BE2C (cell line): ENCODE measurements around the gene TSPAN9.

ENCODE experiments used
- DNase-seq: peaks from one replicate; pipeline ENCODE4 v3.0.0-alpha.2; 2020
- H3K27me3 ChIP-seq: fragments of 250-450 bp; sonication (Bioruptor Pico); 2 replicates; pipeline ENCODE4 v1.5.1; 2020; ENCODE audit warnings: mild to moderate bottlenecking
- H3K36me3 ChIP-seq: fragments of 250-450 bp; sonication (Bioruptor Pico); 2 replicates; pipeline ENCODE4 v1.5.1; 2020; ENCODE audit warnings: mild to moderate bottlenecking
- H3K4me1 ChIP-seq: fragments of 250-450 bp; sonication (Bioruptor Pico); 2 replicates; pipeline ENCODE4 v1.5.1; 2020
- H3K4me3 ChIP-seq: 2 replicates; pipeline ENCODE4 v1.5.1; 2011; ENCODE audit warnings: low read depth, low read length
- H3K9me3 ChIP-seq: fragments of 250-450 bp; sonication (Bioruptor Pico); 2 replicates; pipeline ENCODE4 v1.5.1; 2020
- TF ChIP-seq, protein P1 (sequence below): IDR thresholded peaks from 2 replicates; pipeline ENCODE4 v1.5.1; 2012; ENCODE audit warnings: mild to moderate bottlenecking, low read depth, low read length

TSPAN9 gene

DNA sequence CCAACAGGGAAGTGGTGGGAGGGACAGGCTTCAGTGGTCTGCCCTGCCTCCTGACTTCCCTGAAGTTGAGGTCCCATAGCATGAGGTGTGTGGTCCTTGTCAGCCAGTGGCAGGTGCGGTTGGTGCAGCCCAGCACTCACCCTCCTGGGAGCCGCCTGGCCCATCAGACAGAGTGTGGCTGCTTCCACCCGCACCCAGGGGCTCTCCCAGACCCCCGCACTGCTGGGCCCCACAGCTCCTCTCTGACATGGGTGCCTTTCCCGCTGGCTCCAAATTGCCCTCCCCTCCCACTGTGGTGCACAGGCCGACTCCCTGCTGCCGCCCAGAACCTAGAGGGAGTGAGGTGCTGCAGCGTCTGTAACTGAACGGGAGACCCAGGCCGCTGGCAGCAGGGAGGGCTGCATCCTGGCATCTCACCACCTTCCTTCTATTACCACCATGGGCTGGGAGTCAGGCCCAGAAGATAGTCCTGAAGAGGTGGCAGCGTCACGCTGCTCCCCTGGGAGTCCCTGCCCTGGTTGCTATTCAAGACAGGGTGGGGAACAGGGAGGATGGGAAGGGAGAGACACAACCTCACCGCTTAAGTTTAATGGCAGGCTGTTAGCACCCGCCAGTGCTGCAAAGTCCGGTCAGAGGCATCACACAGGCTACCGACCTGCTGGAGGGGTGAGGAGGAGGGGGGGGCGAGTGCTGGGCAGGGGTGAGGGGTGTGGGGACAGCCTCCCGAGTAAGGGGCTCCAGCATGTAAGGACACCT lies 233.3 kb downstream of the TSPAN9 start:
- Histone ChIP-seq H3K27me3 (no peaks in the 10 kb centered on the region; the same call in none of the 2 replicates), H3K4me1 (peaks cover 3% of the 10 kb centered on the region), H3K4me3 (no peak overlapping the region), H3K36me3 (no peaks in the 10 kb centered on the region), H3K9me3 (no peaks in the 10 kb centered on the region)
- no peak for DNase-seq
- TF ChIP-seq, protein P1, sequence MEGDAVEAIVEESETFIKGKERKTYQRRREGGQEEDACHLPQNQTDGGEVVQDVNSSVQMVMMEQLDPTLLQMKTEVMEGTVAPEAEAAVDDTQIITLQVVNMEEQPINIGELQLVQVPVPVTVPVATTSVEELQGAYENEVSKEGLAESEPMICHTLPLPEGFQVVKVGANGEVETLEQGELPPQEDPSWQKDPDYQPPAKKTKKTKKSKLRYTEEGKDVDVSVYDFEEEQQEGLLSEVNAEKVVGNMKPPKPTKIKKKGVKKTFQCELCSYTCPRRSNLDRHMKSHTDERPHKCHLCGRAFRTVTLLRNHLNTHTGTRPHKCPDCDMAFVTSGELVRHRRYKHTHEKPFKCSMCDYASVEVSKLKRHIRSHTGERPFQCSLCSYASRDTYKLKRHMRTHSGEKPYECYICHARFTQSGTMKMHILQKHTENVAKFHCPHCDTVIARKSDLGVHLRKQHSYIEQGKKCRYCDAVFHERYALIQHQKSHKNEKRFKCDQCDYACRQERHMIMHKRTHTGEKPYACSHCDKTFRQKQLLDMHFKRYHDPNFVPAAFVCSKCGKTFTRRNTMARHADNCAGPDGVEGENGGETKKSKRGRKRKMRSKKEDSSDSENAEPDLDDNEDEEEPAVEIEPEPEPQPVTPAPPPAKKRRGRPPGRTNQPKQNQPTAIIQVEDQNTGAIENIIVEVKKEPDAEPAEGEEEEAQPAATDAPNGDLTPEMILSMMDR: no peak

DNA sequence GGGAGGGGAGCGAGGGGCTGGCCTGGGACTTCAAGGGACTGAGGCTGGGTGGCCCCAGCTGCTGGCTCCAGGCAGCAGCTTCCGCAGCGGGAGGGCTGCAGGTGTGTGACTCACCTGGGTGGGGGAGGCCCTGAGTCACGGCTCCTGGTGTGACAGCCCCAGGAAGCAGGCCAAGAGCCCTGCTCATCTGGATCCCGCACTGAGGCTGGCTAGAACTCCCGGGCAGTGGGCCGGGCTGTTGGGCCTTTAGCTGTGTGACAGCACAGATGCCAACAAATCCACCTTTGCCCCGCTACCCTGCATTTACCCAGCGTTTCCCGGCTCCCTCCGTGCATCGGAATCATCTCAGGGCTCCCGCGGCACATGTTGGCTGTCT lies 233.8 kb downstream of the TSPAN9 start:
- Histone ChIP-seq H3K4me1 (peaks cover 3% of the 10 kb centered on the region), H3K9me3 (no peaks in the 10 kb centered on the region), H3K36me3 (no peaks in the 10 kb centered on the region), H3K4me3 (no peak overlapping the region), H3K27me3 (no peaks in the 10 kb centered on the region; the same call in none of the 2 replicates)
- TF ChIP-seq, protein P1: no peak
- no peak for DNase-seq

- H3K9me3 ChIP-seq: no peaks in the 10 kb centered on the region
- TF ChIP-seq, protein P1: no peak
- no peak overlapping the region for H3K4me3 ChIP-seq
- H3K36me3 ChIP-seq: no peaks in the 10 kb centered on the region
- H3K4me1 ChIP-seq: peaks cover 3% of the 10 kb centered on the region
- DNase-seq: no peak
- no peaks in the 10 kb centered on the region; the same call in none of the 2 replicates for H3K27me3 ChIP-seq
Measured at GRCh38 chr12:3311491-3312103, 234.4 kb downstream of the TSPAN9 start.

DNA sequence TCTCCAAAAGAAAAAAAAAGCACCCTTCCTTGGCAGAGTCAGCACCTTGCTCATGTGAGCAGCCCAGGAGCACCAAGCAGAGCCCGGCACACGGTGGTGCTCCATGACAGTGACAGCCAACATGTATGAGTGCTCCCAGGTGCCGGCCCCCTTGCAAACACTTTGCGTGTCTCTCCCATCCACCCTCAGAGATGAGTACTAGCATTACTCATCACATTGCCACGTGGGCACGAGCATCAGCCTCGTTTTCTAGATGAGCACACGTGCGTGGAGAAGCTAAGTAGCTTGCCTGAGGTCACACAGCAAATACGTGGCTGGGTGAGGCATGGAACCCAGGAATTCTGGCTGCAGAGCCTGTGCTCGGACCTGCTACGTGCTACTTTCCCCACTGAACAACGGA lies 235.9 kb downstream of the TSPAN9 start:
- no peak for DNase-seq
- no peaks in the 10 kb centered on the region; the same call in 1 of the 2 replicates for H3K27me3 ChIP-seq
- no peaks in the 10 kb centered on the region for H3K36me3 ChIP-seq
- no peaks in the 10 kb centered on the region for H3K9me3 ChIP-seq
- peaks cover 3% of the 10 kb centered on the region for H3K4me1 ChIP-seq
- H3K4me3 ChIP-seq: no peak overlapping the region
- TF ChIP-seq, protein P1: no peak

DNA sequence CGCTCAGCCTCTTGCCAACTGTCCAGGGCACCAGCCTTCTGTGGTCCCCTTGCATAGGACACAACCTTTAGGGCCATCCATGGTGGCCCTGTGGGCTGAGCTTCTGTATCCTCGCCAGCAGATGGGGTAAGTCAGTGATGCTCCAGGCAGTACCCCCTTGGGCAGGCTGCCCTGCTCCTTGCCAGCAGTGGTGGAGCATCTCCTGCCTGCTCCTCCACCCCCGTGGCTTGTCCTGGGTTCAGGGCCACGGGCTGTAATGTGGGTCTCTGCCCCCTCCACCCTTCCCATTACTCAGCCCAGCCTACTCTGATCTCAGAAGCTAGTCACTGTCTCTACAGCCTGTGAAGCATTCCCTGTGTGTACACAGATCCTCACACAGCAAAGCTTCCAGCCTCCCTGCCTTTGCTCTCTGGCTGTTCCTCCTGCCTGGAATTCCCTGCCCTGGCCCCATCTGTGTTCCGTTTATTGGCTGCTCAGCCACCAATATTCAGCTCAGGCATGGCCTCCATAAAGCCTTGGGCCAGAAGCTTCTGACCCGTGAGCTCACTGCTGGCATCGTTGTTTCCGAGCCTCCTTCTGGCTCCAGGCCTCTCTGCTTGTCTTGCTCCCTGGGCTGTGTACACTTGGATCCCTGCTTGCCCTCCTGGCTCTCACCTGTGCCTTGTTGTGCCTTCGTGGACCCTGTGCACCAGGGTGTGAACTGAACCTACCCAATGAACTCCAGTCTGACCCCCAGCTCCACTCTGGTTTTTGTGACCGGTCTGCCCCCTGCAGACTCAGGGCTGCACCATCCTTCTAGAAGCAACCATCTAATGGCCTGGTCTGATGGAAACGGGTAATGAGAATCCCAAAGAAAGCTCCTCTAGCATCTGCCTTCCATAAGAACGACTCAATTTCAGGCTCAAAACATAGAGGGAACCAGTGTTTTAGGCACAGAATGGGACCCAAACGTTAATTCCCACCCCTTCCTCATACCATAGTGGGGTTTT lies 236.8 kb downstream of the TSPAN9 start:
- TF ChIP-seq, protein P1: peak; percentile 65
- DNase-seq: peak; percentile 60
- Histone ChIP-seq H3K4me3 (no peak overlapping the region), H3K27me3 (no peaks in the 10 kb centered on the region), H3K36me3 (no peaks in the 10 kb centered on the region), H3K4me1 (peaks cover 3% of the 10 kb centered on the region), H3K9me3 (no peaks in the 10 kb centered on the region)
